Jurkat, Clone E6-1 (cell line): ENCODE results near the gene EVI2A.
"Not testable (repeated sequence)": the region's sequence is repeated elsewhere in the genome, so short reads cannot be mapped to it uniquely, and the experiment has no call there.

ENCODE experiments used
- DNase-seq: peaks from one replicate; pipeline ENCODE4 v3.0.0-alpha.2; 2011; ENCODE audit warnings: low read depth, low spot score
- H3K4me3 ChIP-seq: 2 replicates; pipeline ENCODE4 v1.5.1; 2011; ENCODE audit warnings: mild to moderate bottlenecking, low read length, control low read depth, moderate library complexity

EVI2A gene

GRCh38 chr17:31314782-31315100 is 6.7 kb downstream of the EVI2A start:
- no peak overlapping the region for H3K4me3 ChIP-seq
- no peak for DNase-seq

DNA sequence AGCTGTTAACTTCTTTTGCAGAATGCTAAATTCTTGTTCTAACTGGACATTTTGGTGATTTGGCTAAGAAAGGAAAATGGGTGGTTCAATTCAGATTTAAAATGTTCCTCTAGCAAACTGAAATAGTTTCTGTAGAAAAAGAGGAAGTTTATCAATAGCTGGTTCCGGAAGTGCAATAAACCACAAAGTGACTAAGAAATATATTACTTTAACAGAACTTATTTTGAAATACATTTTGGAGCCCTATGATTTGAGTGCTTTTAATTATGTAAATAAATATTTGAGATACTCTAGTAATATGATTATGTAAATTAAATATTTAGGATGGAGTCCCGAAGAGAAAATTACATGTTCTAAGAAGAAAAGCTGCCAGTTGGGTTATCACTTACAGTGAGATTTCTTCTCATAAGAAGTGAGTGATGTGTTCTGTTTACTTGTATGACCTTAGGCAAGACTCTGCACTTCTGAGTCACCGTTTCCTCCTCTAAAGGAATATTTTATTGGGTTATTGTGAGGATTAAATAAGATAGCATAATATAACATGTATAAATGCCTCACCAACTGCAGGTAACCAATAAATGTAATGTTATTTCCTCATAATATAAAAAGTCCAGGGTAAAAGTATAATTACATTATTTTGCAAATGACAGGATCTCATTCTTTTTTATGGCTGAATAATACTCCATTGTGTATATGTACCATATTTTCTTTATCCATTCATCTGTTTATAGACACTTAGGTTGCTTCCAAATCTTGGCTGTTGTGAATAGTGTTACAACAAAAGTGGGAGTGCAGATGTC is 7.2 kb downstream of the EVI2A start, which contains the start of gene EVI2B:
EVI2B (minus strand) TSS at position 73 of the 800 bp plus-strand sequence. CDS start 8,445 bp downstream, outside the sequence.
- peak within 1 kb of the TSS; percentile 25 for H3K4me3 ChIP-seq
- DNase-seq, result peak; percentile 47

DNA sequence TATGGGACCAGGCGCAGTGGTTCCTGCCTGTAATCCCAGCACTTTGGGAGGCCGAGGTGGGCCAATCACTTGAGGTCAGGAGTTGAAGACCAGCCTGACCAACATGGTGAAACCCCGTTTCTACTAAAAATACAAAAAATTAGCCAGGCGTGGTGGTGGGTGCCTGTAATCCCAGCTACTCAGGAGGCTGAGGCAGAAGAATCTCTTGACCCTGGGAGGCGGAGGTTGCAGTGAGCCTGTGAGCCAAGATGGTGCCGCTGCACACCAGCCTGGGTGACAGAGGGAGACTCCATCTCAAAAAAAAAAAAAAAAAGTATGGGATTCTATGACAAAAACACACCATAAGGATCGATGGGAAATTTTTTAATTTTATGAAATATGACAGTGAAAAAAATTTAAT is 9.2 kb downstream of the EVI2A start:
- DNase-seq, H3K4me3 ChIP-seq: not testable (repeated sequence)

DNA sequence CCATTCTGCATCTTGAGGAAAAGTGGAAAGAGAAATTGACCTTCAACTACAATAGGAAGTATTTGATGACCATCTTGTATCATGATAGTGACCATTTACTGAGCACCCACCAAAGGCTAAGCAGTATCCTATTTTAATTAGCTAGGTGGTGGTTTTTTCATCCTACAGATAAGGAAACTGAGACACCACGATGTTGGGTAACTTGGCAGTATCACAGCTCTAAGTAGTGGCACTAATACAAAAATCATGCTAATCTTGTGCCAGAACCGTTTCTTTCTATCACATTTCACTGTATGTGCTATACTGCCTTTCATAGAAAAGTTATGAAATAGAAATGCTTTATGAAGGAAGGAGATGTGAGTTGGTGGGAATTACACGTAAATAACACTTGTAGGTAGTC is 9.9 kb downstream of the EVI2A start:
- no peak for DNase-seq
- peak overlapping the region; percentile 60 for H3K4me3 ChIP-seq

GRCh38 chr17:31310886-31311285 is 10.5 kb downstream of the EVI2A start:
- peak; percentile 26 for DNase-seq
- peak overlapping the region; percentile 60 for H3K4me3 ChIP-seq

DNA sequence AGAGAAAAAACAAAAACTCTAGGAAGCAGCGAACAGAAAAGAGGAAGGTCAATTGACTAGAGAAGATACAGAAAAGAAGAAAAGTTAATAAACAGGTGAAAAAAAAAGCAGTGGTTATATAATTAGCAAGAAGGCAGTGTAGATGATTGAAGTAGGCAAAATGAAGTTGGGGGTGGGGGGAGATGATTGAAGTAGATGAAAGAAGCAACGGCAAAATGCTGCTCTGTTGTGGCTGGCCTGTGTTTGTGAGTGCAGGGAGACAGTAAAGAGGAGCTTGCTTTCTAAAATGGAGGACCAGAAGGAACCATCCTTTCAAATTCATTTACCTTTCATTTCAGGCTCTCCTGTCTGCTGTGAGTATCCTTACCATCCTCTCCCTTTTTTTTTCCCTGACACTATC is 11.2 kb downstream of the EVI2A start:
- peak overlapping the region; percentile 60 for H3K4me3 ChIP-seq
- peak; percentile 95 for DNase-seq

GRCh38 chr17:31309556-31309955 is 11.9 kb downstream of the EVI2A start:
- DNase-seq, result peak; percentile 27
- peak overlapping the region; percentile 60 for H3K4me3 ChIP-seq

DNA sequence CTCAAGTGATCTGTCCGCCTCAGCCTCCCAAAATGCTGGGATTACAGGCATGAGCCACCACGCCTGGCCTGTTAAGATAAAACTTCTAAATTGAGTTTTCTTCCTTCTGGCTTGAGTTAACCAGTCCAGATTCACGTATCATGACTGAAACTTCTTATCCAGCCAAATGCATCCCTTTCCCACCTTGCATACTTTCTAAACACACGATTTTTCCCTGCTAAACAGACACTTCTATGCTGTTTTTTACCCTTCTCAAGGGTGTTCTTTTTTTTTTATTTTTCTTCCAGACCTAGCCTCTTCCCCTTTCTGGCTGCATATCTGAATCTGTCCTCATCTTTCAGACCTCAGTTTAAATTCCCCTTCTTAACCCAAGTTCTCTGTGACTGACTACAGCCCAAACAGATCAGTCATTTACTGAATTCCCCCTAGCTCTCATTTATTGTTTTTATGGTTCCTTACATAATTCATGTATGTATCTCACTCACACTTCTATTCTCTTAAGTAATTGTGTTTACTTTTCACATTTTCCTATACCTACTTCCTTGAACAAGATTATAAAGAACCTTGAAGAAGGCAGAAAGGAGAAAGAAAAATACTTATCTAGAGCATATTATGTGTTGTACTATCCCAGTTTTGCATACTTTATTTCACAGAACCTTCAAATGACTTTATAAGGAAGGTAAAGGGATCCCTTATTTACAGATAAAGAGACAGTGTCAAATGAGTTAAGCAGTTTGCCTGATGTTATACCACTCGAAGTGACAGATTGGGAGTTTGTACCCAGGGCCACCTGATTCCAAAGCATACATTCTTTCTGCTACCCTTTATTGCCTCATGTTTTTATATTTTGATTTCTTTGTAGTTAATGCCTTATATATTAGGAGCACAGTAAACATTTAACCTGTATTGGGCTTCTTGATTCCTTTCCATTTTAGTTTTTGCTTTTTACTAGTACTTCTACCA is 12.8 kb downstream of the EVI2A start:
- no peak overlapping the region for H3K4me3 ChIP-seq
- no peak for DNase-seq

- DNase-seq, result no peak
- H3K4me3 ChIP-seq, result no peak overlapping the region
Observed at GRCh38 chr17:31307640-31308039, 13.8 kb downstream of the EVI2A start.

GRCh38 chr17:31299624-31300023 is 21.8 kb downstream of the EVI2A start:
- no peak overlapping the region for H3K4me3 ChIP-seq
- DNase-seq, result no peak

DNA sequence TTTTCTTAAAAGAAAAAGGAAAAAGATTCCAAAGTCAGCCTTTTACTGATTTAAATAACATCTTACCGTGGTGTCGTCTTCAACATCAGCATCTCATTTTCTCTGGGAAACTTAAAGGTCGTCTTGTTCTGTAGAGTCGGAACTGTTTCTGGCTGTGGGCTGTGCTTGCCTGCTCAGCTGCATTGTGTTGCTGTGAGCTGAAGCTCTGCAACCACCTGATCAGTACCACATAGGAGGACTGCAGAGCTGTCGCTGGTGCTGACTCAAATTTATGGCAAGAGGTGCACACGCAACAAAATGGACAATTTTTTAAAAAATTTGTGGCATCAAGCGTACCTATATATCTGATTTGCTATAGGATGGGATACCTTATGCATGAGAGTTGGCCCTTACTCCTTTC is 24.3 kb downstream of the EVI2A start, which contains the start of gene OMG:
OMG (minus strand) TSS at position 150 of the 400 bp plus-strand sequence. CDS start 908 bp downstream, outside the sequence.
- no peak for DNase-seq
- H3K4me3 ChIP-seq, result no peak within 1 kb of the TSS

GRCh38 chr17:31296142-31296541 is 25.3 kb downstream of the EVI2A start:
- H3K4me3 ChIP-seq, result no peak overlapping the region
- no peak for DNase-seq

- H3K4me3 ChIP-seq, result no peak overlapping the region
- no peak for DNase-seq
Observed at GRCh38 chr17:31295489-31295871, 25.9 kb downstream of the EVI2A start.

DNA sequence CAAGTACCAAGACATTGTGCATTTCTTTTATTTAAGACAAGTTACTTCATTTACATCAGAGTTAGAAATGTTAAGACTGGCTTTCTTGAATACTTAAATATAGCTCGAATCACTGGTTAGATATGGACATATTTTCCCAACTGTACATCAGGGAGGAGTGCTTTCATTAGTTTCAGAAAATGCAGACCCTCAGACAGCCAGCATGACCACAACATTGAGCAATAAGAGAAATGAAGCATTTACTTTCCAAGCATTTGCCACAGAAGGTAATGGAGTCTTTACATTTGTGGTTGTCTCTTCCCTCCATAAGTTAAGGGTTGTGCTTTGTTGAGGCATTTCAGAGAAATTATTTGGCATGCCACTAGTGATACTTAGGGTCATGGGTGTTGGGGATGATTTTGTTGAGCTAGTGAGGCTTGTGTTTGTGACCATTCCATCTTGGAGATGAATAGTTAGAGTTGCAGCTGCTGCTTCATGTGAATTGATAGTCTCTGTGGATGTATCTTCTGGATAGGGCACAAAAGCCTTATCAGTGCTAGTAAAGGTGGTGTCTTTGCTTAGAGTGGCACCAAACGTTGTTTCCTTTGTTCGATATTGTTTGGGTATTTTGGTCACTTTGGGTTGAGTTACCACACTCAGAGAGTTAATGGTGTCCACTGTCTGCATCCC is 26.5 kb downstream of the EVI2A start:
- no peak overlapping the region for H3K4me3 ChIP-seq
- DNase-seq, result no peak

DNA sequence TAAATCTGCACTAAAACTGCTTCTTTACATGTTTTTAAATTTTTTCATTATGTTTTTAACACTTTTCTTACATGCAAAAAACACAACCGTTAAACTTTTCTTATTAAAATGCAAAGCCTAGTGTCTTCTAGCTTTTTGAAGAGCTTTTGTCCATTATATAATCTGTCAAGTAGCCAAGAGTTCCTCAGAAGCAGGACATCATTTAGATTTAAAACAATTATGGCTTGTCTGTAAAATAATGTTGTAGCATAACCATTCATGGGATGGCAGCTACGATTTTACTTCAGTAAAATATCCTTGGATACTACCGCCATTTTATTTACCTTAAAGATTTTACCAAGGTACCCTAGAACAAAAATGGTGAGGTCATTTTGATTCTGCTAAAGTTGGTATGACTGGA is 27.2 kb downstream of the EVI2A start:
- no peak for DNase-seq

GRCh38 chr17:31293581-31293980 is 27.8 kb downstream of the EVI2A start:
- no peak for DNase-seq

More for the DNA sequence above, 27.2 kb downstream of the EVI2A start:
- H3K4me3 ChIP-seq, result no peak overlapping the region

GRCh38 chr17:31291820-31292219 is 29.6 kb downstream of the EVI2A start:
- H3K4me3 ChIP-seq, result no peak overlapping the region
- DNase-seq, result no peak

More at GRCh38 chr17:31293581-31293980, 27.8 kb downstream of the EVI2A start:
- H3K4me3 ChIP-seq, result no peak overlapping the region

DNA sequence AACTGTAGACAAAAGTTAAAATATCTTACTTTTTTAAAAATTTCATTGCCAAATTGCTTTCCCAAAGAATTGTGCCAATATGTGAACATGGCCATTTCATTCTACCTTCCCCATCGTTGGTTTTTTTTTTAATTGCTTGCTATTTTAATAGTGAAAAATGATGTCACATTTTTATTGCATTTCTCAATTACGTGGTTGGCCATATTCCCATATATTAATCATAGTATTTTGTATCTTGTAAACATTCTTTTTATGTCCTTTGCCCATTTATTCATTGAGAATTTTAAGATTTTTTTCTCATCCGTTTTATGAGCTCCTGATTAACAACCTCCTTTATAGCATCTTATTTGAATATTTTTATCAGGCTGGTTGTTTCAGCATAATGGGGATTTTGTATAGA is 31.6 kb downstream of the EVI2A start:
- no peak for DNase-seq
- H3K4me3 ChIP-seq, result no peak overlapping the region

DNA sequence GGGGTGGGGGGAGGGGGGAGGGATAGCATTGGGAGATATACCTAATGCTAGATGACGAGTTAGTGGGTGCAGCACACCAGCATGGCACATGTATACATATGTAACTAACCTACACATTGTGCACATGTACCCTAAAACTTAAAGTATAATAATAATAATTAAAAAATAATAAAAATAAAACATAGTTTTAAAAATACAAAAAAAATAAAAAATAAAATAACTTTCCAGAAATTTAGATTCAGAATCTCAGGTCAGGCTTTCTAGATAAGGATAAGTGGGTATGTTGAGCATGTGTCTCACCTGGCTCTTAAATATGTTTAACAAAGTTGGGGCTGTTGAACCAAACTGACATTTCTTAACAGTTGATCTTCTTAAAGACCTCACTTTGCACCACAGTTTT is 33.5 kb downstream of the EVI2A start:
- DNase-seq, H3K4me3 ChIP-seq: not testable (repeated sequence)
